Neural cell (in vitro differentiated cells): ENCODE results near the gene PIK3IP1. TPM values are rescaled to one million over a fixed set of nuclear protein-coding genes. Genes with fewer than 3 reads are reported as not detected.

Source experiments
- H2AFZ ChIP-seq: fragments of 200-600, 300-800 bp; sonication (generic), shearing (Covaris generic); 2 replicates; pipeline ENCODE4 v1.6.0; 2014; ENCODE audit warnings: low read depth, mild to moderate bottlenecking, antibody characterized with exemption, low read length, moderate library complexity
- H3F3A ChIP-seq: fragments of 200-600 bp; shearing (Covaris generic); 2 replicates; pipeline ENCODE4 v1.6.1; 2016; ENCODE audit warnings: mild to moderate bottlenecking, moderate library complexity, mixed read lengths, antibody characterized with exemption, low read length; ENCODE audit not compliant: insufficient read depth, poor library complexity, severe bottlenecking
- H3K27ac ChIP-seq: fragments of 200-600, 300-800 bp; sonication (generic), shearing (Covaris generic); 2 replicates; pipeline ENCODE4 v1.5.1; 2014; ENCODE audit warnings: mild to moderate bottlenecking, low read length, moderate library complexity
- H3K27me3 ChIP-seq: fragments of 300-800, 200-600 bp; sonication (generic), shearing (Covaris generic); 2 replicates; pipeline ENCODE4 v1.6.0; 2014; ENCODE audit warnings: mild to moderate bottlenecking, low read depth, low read length, moderate library complexity; ENCODE audit not compliant: insufficient read depth
- H3K36me3 ChIP-seq: fragments of 300-800, 200-600 bp; sonication (generic), shearing (Covaris generic); 2 replicates; pipeline ENCODE4 v1.5.1; 2014; ENCODE audit warnings: mild to moderate bottlenecking, antibody characterized with exemption, low read length, moderate library complexity; ENCODE audit not compliant: insufficient read depth
- H3K4me2 ChIP-seq: fragments of 300-800, 200-600 bp; sonication (generic), shearing (Covaris generic); 2 replicates; pipeline ENCODE4 v1.6.0; 2014; ENCODE audit warnings: mild to moderate bottlenecking, low read length
- H3K4me3 ChIP-seq: fragments of 300-800, 200-600 bp; sonication (generic), shearing (Covaris generic); 2 replicates; pipeline ENCODE4 v1.5.1; 2014; ENCODE audit warnings: mild to moderate bottlenecking, low read length, moderate library complexity
- H3K79me2 ChIP-seq: fragments of 200-600 bp; shearing (Covaris generic); replicated peaks from 2 replicates; pipeline ENCODE4 v1.6.0; 2014; ENCODE audit warnings: mild to moderate bottlenecking, low read length, moderate library complexity; ENCODE audit not compliant: insufficient read depth
- H3K9ac ChIP-seq: fragments of 300-800, 200-600 bp; sonication (generic), shearing (Covaris generic); 2 replicates; pipeline ENCODE4 v1.6.1; 2016; ENCODE audit warnings: mild to moderate bottlenecking, low read length, mixed read lengths
- H3K9me2 ChIP-seq: fragments of 200-600 bp; shearing (Covaris generic); 2 replicates; pipeline ENCODE4 v1.6.1; 2016; ENCODE audit warnings: mild to moderate bottlenecking, low read length, mixed read lengths; ENCODE audit not compliant: insufficient read depth
- H3K9me3 ChIP-seq: fragments of 200-600, 300-800 bp; sonication (generic), shearing (Covaris generic); 2 replicates; pipeline ENCODE4 v1.6.1; 2016; ENCODE audit warnings: mild to moderate bottlenecking, mixed run types, low read length, moderate library complexity, mixed read lengths
- H4K20me1 ChIP-seq: fragments of 200-600 bp; shearing (Covaris generic); 2 replicates; pipeline ENCODE4 v1.6.1; 2016; ENCODE audit warnings: mild to moderate bottlenecking, mixed run types; ENCODE audit not compliant: insufficient read depth
- CTCF ChIP-seq: fragments of 450-650 bp; IDR thresholded peaks from 2 replicates; pipeline ENCODE4 v1.5.1; 2014; ENCODE audit warnings: antibody characterized with exemption, mild to moderate bottlenecking, moderate library complexity; ENCODE audit not compliant: poor library complexity, severe bottlenecking
- EP300 ChIP-seq: fragments of 450-650 bp; conservative IDR thresholded peaks from 2 replicates; pipeline ENCODE4 v1.6.1; 2014; ENCODE audit warnings: antibody characterized with exemption, mild to moderate bottlenecking, moderate library complexity; ENCODE audit not compliant: poor library complexity, severe bottlenecking
- EZH2 ChIP-seq: fragments of 200-600, 300-800 bp; shearing (Covaris generic), sonication (generic); IDR thresholded peaks from 2 replicates; pipeline ENCODE4 v1.6.1; 2014; ENCODE audit warnings: antibody characterized with exemption, low read length, borderline replicate concordance, mild to moderate bottlenecking; ENCODE audit not compliant: insufficient read depth, poor library complexity, severe bottlenecking
- MXI1 ChIP-seq: fragments of 450-650 bp; conservative IDR thresholded peaks from 2 replicates; pipeline ENCODE4 v1.6.1; 2014; ENCODE audit warnings: antibody characterized with exemption, mild to moderate bottlenecking; ENCODE audit not compliant: poor library complexity, severe bottlenecking
- POLR2AphosphoS5 ChIP-seq: IDR thresholded peaks from 2 replicates; pipeline ENCODE4 v1.6.1; 2012
- RAD21 ChIP-seq: fragments of 450-650 bp; conservative IDR thresholded peaks from 2 replicates; pipeline ENCODE4 v1.6.1; 2014; ENCODE audit warnings: antibody characterized with exemption, mild to moderate bottlenecking, moderate library complexity
- REST ChIP-seq: IDR thresholded peaks from 2 replicates; pipeline ENCODE4 v1.6.1; 2012; ENCODE audit warnings: borderline replicate concordance
- SMC3 ChIP-seq: fragments of 450-650 bp; conservative IDR thresholded peaks from 2 replicates; pipeline ENCODE4 v1.6.1; 2014; ENCODE audit warnings: antibody characterized with exemption, mild to moderate bottlenecking, moderate library complexity; ENCODE audit not compliant: poor library complexity
- TAF1 ChIP-seq: IDR thresholded peaks from 2 replicates; pipeline ENCODE4 v1.6.1; 2012; ENCODE audit warnings: low read depth
- polyA plus RNA-seq: library from polyadenylated mRNA; depleted of rRNA; stranded (reverse); fragments of >200 nt; gene quantifications from 2 replicates; pipeline ENCODE4 v1.2.3, GENCODE V29; 2014

PIK3IP1 gene
- polyA plus RNA-seq, 1 donor from 2014 or later: 32.0 TPM

GRCh38 chr22:31305194-31305593 is 12.9 kb upstream of the PIK3IP1 start:
- Histone ChIP-seq H3K27me3 (no peaks in the 10 kb centered on the region), H3K79me2 (no peaks in the 10 kb centered on the region), H3K4me3 (no peak overlapping the region), H3K36me3 (no peaks in the 10 kb centered on the region), H4K20me1 (no peaks in the 10 kb centered on the region), H3K4me2 (no peak overlapping the region), H3F3A (no peaks in the 10 kb centered on the region), H3K9me2 (no peaks in the 10 kb centered on the region), H3K9ac (no peak overlapping the region), H2AFZ (no peak overlapping the region), H3K27ac (no peak overlapping the region), H3K9me3 (no peaks in the 10 kb centered on the region)
- TF ChIP-seq SMC3: no peak
- no peak for TF ChIP-seq RAD21
- TF ChIP-seq REST: no peak
- no peak for TF ChIP-seq POLR2AphosphoS5
- no peak for TF ChIP-seq EP300
- no peak for TF ChIP-seq EZH2
- TF ChIP-seq CTCF: no peak
- TF ChIP-seq MXI1: no peak
- no peak for TF ChIP-seq TAF1

- H3K9me2 ChIP-seq: no peaks in the 10 kb centered on the region
- no peaks in the 10 kb centered on the region for H3K36me3 ChIP-seq
- no peak overlapping the region for H3K9ac ChIP-seq
- H3K9me3 ChIP-seq: no peaks in the 10 kb centered on the region
- peak overlapping the region; percentile 29 for H3K27ac ChIP-seq
- H3F3A ChIP-seq: no peaks in the 10 kb centered on the region
- no peak overlapping the region for H2AFZ ChIP-seq
- H3K4me2 ChIP-seq: no peak overlapping the region
- H3K27me3 ChIP-seq: no peaks in the 10 kb centered on the region
- no peaks in the 10 kb centered on the region for H3K79me2 ChIP-seq
- no peak overlapping the region for H3K4me3 ChIP-seq
- no peaks in the 10 kb centered on the region for H4K20me1 ChIP-seq
- TF ChIP-seq TAF1 (no peak), CTCF (no peak), EZH2 (no peak), REST (no peak), SMC3 (no peak), MXI1 (no peak), POLR2AphosphoS5 (no peak), RAD21 (no peak), EP300 (no peak)
These were observed 10.2 kb upstream of the PIK3IP1 start for GRCh38 chr22:31302537-31302936.
